Activated CD8-positive, alpha-beta memory T cell treated with anti-CD3 and anti-CD28 coated beads for 4 hours (primary cell): ENCODE measurements around the gene PPM1F.
"Not testable (repeated sequence)": the region's sequence is repeated elsewhere in the genome, so short reads cannot be mapped to it uniquely, and the experiment has no call there.

Experiments used
- DNase-seq, 2 donors: peaks; one replicate each; pipeline ENCODE4 v3.0.0-alpha.2; 2020; ENCODE audit warnings: low read depth in 2 of 2

PPM1F gene

GRCh38 chr22:21940521-21940920, 12.1 kb downstream of the PPM1F start:
- no peak for DNase-seq

GRCh38 chr22:21939935-21940334, 12.7 kb downstream of the PPM1F start:
- not testable (repeated sequence) for DNase-seq

- DNase-seq: no peak
Observed at GRCh38 chr22:21939461-21939913, 13.2 kb downstream of the PPM1F start.

- DNase-seq: no peak
Observed at GRCh38 chr22:21938906-21939305, 13.7 kb downstream of the PPM1F start.

- DNase-seq: peak; percentile 76 to 78
Observed at GRCh38 chr22:21938071-21938822, 14.4 kb downstream of the PPM1F start.

GRCh38 chr22:21937821-21938070, 14.9 kb downstream of the PPM1F start:
- no peak for DNase-seq

GRCh38 chr22:21937041-21937820, 15.4 kb downstream of the PPM1F start:
- DNase-seq: no peak

GRCh38 chr22:21936151-21936775, 16.4 kb downstream of the PPM1F start:
- no peak for DNase-seq

GRCh38 chr22:21933910-21934309, 18.7 kb downstream of the PPM1F start:
- no peak for DNase-seq

GRCh38 chr22:21933413-21933812, 19.2 kb downstream of the PPM1F start:
- no peak for DNase-seq

- no peak for DNase-seq
Observed at GRCh38 chr22:21932347-21932746, 20.3 kb downstream of the PPM1F start.

GRCh38 chr22:21931056-21931455, 21.6 kb downstream of the PPM1F start:
- no peak for DNase-seq

- DNase-seq: no peak
Observed at GRCh38 chr22:21929253-21929652, 23.4 kb downstream of the PPM1F start.

- DNase-seq: no peak
Observed at GRCh38 chr22:21928048-21928447, 24.6 kb downstream of the PPM1F start.

- DNase-seq: no peak
Observed at GRCh38 chr22:21927174-21927823, 25.3 kb downstream of the PPM1F start.

GRCh38 chr22:21926728-21927127, 25.9 kb downstream of the PPM1F start:
- no peak for DNase-seq

GRCh38 chr22:21923163-21923561, 29.5 kb downstream of the PPM1F start:
- DNase-seq: no peak

- DNase-seq: no peak
Observed at GRCh38 chr22:21922370-21923162, 30.1 kb downstream of the PPM1F start.

GRCh38 chr22:21921729-21922128, 30.9 kb downstream of the PPM1F start:
- no peak for DNase-seq

- DNase-seq: no peak
Observed at GRCh38 chr22:21921184-21921721, 31.4 kb downstream of the PPM1F start.
